HepG2 (cell line): ENCODE data around the gene SHISA5. TPM values are rescaled to one million over a fixed set of nuclear protein-coding genes. Genes with fewer than 3 reads are reported as not detected.

Experiments
- ARNTL ChIP-seq: sonication (generic); formaldehyde crosslinking; IDR thresholded peaks from 2 replicates; pipeline ENCODE4 v1.4.0; 2020; ENCODE audit warnings: mild to moderate bottlenecking, missing genetic modification reagents
- ETV5 ChIP-seq: IDR thresholded peaks from 2 replicates; pipeline ENCODE4 v1.6.1; 2018; ENCODE audit warnings: missing biosample characterization, missing genetic modification reagents, inconsistent platforms, borderline replicate concordance
- FOSL1 ChIP-seq: sonication (generic); formaldehyde crosslinking; IDR thresholded peaks from 2 replicates; pipeline ENCODE4 v1.9.0; 2021; ENCODE audit warnings: missing genetic modification reagents, borderline replicate concordance
- GFI1 ChIP-seq: sonication (generic); formaldehyde crosslinking; IDR thresholded peaks from 2 replicates; pipeline ENCODE4 v1.5.0; 2020; ENCODE audit warnings: missing genetic modification reagents, mild to moderate bottlenecking, borderline replicate concordance
- HMGA1 ChIP-seq: sonication (generic); formaldehyde crosslinking; conservative IDR thresholded peaks from 2 replicates; pipeline ENCODE4 v1.4.0; 2020; ENCODE audit warnings: missing genetic modification reagents
- ISL2 ChIP-seq: sonication (generic); formaldehyde crosslinking; IDR thresholded peaks from 2 replicates; pipeline ENCODE4 v1.5.0; 2020; ENCODE audit warnings: missing genetic modification reagents
- KDM1A ChIP-seq: IDR thresholded peaks from 2 replicates; pipeline ENCODE4 v1.6.1; 2016; ENCODE audit warnings: missing compliant biosample characterization
- KMT2A ChIP-seq: sonication (generic); formaldehyde crosslinking; IDR thresholded peaks from 2 replicates; pipeline ENCODE4 v1.4.0; 2020; ENCODE audit warnings: missing genetic modification reagents
- NR3C1 ChIP-seq: sonication (generic); formaldehyde crosslinking; IDR thresholded peaks from 2 replicates; pipeline ENCODE4 v1.4.0; 2020; ENCODE audit warnings: missing genetic modification reagents
- PHF5A ChIP-seq: IDR thresholded peaks from one replicate; pipeline ENCODE4 v1.6.1; 2018; ENCODE audit warnings: low read depth, missing genetic modification reagents; ENCODE audit not compliant: unreplicated experiment
- SMYD3 ChIP-seq: sonication (generic); formaldehyde crosslinking; IDR thresholded peaks from 2 replicates; pipeline ENCODE4 v1.8.1; 2023; ENCODE audit warnings: mild to moderate bottlenecking, missing genetic modification reagents
- SRY ChIP-seq: sonication (generic); formaldehyde crosslinking; IDR thresholded peaks from 2 replicates; pipeline ENCODE4 v1.8.0; 2022; ENCODE audit warnings: mild to moderate bottlenecking, missing genetic modification reagents
- ZC3H4 ChIP-seq: sonication (generic); formaldehyde crosslinking; IDR thresholded peaks from 2 replicates; pipeline ENCODE4 v1.4.0; 2020; ENCODE audit warnings: missing genetic modification reagents, borderline replicate concordance
- ZFYVE20 ChIP-seq: sonication (generic); formaldehyde crosslinking; IDR thresholded peaks from 2 replicates; pipeline ENCODE4 v1.8.0; 2023; ENCODE audit warnings: low read depth, mild to moderate bottlenecking, moderate library complexity, missing genetic modification reagents, borderline replicate concordance
- ZHX2 ChIP-seq, 2 experiments: sonication (generic) in 1 of 2; formaldehyde crosslinking in 1 of 2; IDR thresholded peaks; 2 replicates each; pipeline versions ENCODE4 v1.6.1 to v1.9.0; 2014 to 2022; ENCODE audit warnings: antibody characterized with exemption in 1 of 2, borderline replicate concordance in 1 of 2, inconsistent platforms in 1 of 2, low read depth in 1 of 2, missing genetic modification reagents in 1 of 2
- ZNF121 ChIP-seq: sonication (generic); formaldehyde crosslinking; IDR thresholded peaks from 2 replicates; pipeline ENCODE4 v1.5.0; 2020; ENCODE audit warnings: mild to moderate bottlenecking, missing genetic modification reagents
- ZNF335 ChIP-seq: sonication (generic); formaldehyde crosslinking; IDR thresholded peaks from 2 replicates; pipeline ENCODE4 v1.4.0; 2020; ENCODE audit warnings: missing genetic modification reagents
- ZNF562 ChIP-seq: sonication (generic); formaldehyde crosslinking; IDR thresholded peaks from 2 replicates; pipeline ENCODE4 v1.8.0; 2022; ENCODE audit warnings: missing genetic modification reagents, borderline replicate concordance
- ZNF589 ChIP-seq: sonication (generic); formaldehyde crosslinking; conservative IDR thresholded peaks from 2 replicates; pipeline ENCODE4 v1.8.0; 2022; ENCODE audit warnings: mild to moderate bottlenecking, moderate library complexity, missing genetic modification reagents
- ZNF614 ChIP-seq: IDR thresholded peaks from 2 replicates; pipeline ENCODE4 v1.6.1; 2018; ENCODE audit warnings: missing biosample characterization, missing genetic modification reagents, inconsistent platforms, borderline replicate concordance
- polyA plus RNA-seq, 8 experiments: library from polyadenylated mRNA; depleted of rRNA in 3 of 8; stranded (reverse) in 7 of 8; unstranded in 1 of 8; fragments of >200 nt; fragmentation: Illumina TruSeq in 4 of 8; extraction: Trizol in 4 of 8; gene quantifications; 2 replicates each; pipeline versions ENCODE4 v1.2.1 to v1.2.3, GENCODE V29; 2011 to 2016; ENCODE audit warnings: low read depth in 4 of 8, missing spikeins in 1 of 8, mixed read lengths in 1 of 8; ENCODE audit not compliant: insufficient read depth in 1 of 8
- total RNA-seq, 5 experiments: library from RNA; depleted of rRNA; stranded (reverse); fragments of >200 nt; fragmentation: Illumina TruSeq; extraction: Trizol; gene quantifications; 2 replicates each; pipeline ENCODE4 v1.2.3, GENCODE V29; 2016; ENCODE audit warnings: low read depth in 1 of 5
- TF ChIP-seq, protein P1 (sequence below): IDR thresholded peaks from 2 replicates; pipeline ENCODE4 v1.4.0; 2020; ENCODE audit warnings: mild to moderate bottlenecking, missing genetic modification reagents

Gene SHISA5
- total and polyA plus RNA-seq, 2 of the 13 experiments (the other 11 are each of a cell fraction or from before 2014, with no cell fraction given): 75.8 to 91.4 TPM

DNA sequence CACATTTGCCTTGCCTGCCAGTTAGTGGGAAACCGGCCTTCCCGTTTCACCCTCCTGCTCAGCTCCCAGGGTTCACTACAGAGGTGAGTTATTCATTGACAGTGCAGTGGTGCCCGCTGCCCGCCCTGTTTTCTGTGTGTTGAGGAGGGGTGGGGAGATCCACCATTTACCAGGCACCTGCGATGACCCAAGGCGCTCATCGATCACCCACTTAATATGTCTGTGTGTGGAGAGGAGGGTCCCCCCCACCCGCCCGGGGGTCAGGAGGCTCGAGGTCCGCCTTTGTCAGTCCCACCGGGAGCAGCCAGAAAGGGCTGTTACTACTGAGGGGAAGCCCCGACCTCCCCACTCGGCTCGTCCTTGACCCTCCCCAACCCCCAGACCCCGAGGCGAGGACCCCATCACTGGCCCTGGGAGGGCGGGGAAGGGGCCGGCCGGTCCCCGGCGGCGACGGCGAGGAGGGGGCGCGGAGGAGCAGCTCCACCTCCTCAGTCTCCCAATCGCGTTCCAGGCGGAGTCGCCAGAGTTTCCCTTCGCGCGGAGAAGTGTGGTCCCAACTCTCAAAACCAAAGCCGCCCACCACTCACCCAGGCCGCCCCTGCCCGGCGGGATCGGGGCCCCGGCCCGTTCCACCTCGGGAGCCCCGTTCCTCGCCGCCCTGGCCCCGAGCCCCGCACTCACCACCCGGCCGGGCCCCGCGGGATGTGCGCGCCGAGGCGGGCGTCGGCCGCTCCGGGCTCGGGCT is 75.2 kb downstream of the SHISA5 start (continued):
- no peak for TF ChIP-seq KMT2A (CRISPR knock-in tag)
- no peak for TF ChIP-seq ZFYVE20 (CRISPR knock-in tag)
- TF ChIP-seq ZC3H4 (CRISPR knock-in tag): no peak
- TF ChIP-seq ZHX2 (IDR thresholded peaks at IDR 0.05; ENCODE audit: low read depth): no peak
- no peak for TF ChIP-seq ZHX2 (CRISPR knock-in tag; IDR thresholded peaks at IDR 0.05; ENCODE audit: borderline replicate concordance)
- no peak for TF ChIP-seq KDM1A (CRISPR knock-in tag)
- TF ChIP-seq NR3C1 (CRISPR knock-in tag): no peak
- TF ChIP-seq FOSL1 (CRISPR knock-in tag): no peak
- TF ChIP-seq ZNF589: 0 out of 2 replicates have a peak, but pooled peaks have one; percentile 23
- no peak; the same call in 1 of the 2 replicates for TF ChIP-seq ZNF335 (CRISPR knock-in tag)
- TF ChIP-seq ZNF121 (CRISPR knock-in tag): no peak
- TF ChIP-seq SMYD3 (CRISPR knock-in tag): no peak
- TF ChIP-seq HMGA1: no peak
- TF ChIP-seq GFI1 (CRISPR knock-in tag): no peak
- peak; percentile 35 for TF ChIP-seq PHF5A (CRISPR knock-in tag)
- TF ChIP-seq ISL2: no peak
- TF ChIP-seq ZNF614 (CRISPR knock-in tag): no peak
- no peak for TF ChIP-seq ZNF562 (CRISPR knock-in tag)
- TF ChIP-seq SRY: no peak
- no peak for TF ChIP-seq ARNTL (CRISPR knock-in tag)
- TF ChIP-seq, protein P1, sequence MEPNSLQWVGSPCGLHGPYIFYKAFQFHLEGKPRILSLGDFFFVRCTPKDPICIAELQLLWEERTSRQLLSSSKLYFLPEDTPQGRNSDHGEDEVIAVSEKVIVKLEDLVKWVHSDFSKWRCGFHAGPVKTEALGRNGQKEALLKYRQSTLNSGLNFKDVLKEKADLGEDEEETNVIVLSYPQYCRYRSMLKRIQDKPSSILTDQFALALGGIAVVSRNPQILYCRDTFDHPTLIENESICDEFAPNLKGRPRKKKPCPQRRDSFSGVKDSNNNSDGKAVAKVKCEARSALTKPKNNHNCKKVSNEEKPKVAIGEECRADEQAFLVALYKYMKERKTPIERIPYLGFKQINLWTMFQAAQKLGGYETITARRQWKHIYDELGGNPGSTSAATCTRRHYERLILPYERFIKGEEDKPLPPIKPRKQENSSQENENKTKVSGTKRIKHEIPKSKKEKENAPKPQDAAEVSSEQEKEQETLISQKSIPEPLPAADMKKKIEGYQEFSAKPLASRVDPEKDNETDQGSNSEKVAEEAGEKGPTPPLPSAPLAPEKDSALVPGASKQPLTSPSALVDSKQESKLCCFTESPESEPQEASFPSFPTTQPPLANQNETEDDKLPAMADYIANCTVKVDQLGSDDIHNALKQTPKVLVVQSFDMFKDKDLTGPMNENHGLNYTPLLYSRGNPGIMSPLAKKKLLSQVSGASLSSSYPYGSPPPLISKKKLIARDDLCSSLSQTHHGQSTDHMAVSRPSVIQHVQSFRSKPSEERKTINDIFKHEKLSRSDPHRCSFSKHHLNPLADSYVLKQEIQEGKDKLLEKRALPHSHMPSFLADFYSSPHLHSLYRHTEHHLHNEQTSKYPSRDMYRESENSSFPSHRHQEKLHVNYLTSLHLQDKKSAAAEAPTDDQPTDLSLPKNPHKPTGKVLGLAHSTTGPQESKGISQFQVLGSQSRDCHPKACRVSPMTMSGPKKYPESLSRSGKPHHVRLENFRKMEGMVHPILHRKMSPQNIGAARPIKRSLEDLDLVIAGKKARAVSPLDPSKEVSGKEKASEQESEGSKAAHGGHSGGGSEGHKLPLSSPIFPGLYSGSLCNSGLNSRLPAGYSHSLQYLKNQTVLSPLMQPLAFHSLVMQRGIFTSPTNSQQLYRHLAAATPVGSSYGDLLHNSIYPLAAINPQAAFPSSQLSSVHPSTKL (CRISPR knock-in tag): peak; percentile 41; the same call in 1 of the 2 replicates
- peak; percentile 9; the same call in 1 of the 2 replicates for TF ChIP-seq ETV5
